HL-60 (cell line): ENCODE measurements around the gene TMEM100.
A peak's percentile ranks its signal among the peaks of the same experiment; 100 is the strongest.

ENCODE experiments used
- DNase-seq, 2 experiments: peaks; one replicate each; pipeline ENCODE4 v3.0.0-alpha.2; 2010 to 2020; ENCODE audit warnings: low read depth in 1 of 2, low spot score in 1 of 2
- H3K27ac ChIP-seq: fragments of 250-450 bp; sonication (Bioruptor Pico); replicated peaks from 2 replicates; pipeline ENCODE4 v1.5.1; 2020; ENCODE audit warnings: mild to moderate bottlenecking, moderate library complexity
- H3K27me3 ChIP-seq: fragments of 250-450 bp; sonication (Bioruptor Pico); 2 replicates; pipeline ENCODE4 v1.5.1; 2021; ENCODE audit warnings: mild to moderate bottlenecking, moderate library complexity; ENCODE audit not compliant: insufficient read depth, poor library complexity, severe bottlenecking
- H3K4me3 ChIP-seq: replicated peaks from 2 replicates; pipeline ENCODE4 v1.5.1; 2011; ENCODE audit warnings: mild to moderate bottlenecking, control low read depth, low read length; ENCODE audit not compliant: insufficient read depth
- GABPA ChIP-seq: IDR thresholded peaks from 2 replicates; pipeline ENCODE4 v1.6.1; 2012; ENCODE audit warnings: low read depth
- POLR2AphosphoS5 ChIP-seq: IDR thresholded peaks from 2 replicates; pipeline ENCODE4 v1.6.1; 2012; ENCODE audit warnings: low read depth
- REST ChIP-seq: IDR thresholded peaks from 2 replicates; pipeline ENCODE4 v1.6.1; 2012; ENCODE audit warnings: low read depth; ENCODE audit not compliant: insufficient replicate concordance
- SPI1 ChIP-seq: IDR thresholded peaks from 2 replicates; pipeline ENCODE4 v1.6.1; 2012; ENCODE audit warnings: low read depth, mild to moderate bottlenecking, borderline replicate concordance
- TF ChIP-seq, protein P1 (sequence below): IDR thresholded peaks from one replicate; pipeline ENCODE4 v1.5.1; 2011; ENCODE audit warnings: low read length, control low read depth, inconsistent platforms; ENCODE audit not compliant: insufficient read depth

Gene TMEM100

GRCh38 chr17:55717432-55717831 lies 5.2 kb downstream of the TMEM100 start:
- Histone ChIP-seq H3K27me3 (peaks cover under 1% of the 10 kb centered on the region), H3K4me3 (no peak overlapping the region), H3K27ac (no peak overlapping the region)
- TF ChIP-seq GABPA (no peak), POLR2AphosphoS5 (no peak)
- TF ChIP-seq, protein P1, sequence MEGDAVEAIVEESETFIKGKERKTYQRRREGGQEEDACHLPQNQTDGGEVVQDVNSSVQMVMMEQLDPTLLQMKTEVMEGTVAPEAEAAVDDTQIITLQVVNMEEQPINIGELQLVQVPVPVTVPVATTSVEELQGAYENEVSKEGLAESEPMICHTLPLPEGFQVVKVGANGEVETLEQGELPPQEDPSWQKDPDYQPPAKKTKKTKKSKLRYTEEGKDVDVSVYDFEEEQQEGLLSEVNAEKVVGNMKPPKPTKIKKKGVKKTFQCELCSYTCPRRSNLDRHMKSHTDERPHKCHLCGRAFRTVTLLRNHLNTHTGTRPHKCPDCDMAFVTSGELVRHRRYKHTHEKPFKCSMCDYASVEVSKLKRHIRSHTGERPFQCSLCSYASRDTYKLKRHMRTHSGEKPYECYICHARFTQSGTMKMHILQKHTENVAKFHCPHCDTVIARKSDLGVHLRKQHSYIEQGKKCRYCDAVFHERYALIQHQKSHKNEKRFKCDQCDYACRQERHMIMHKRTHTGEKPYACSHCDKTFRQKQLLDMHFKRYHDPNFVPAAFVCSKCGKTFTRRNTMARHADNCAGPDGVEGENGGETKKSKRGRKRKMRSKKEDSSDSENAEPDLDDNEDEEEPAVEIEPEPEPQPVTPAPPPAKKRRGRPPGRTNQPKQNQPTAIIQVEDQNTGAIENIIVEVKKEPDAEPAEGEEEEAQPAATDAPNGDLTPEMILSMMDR: no peak
- DNase-seq: no peak

GRCh38 chr17:55710829-55711496 lies 11.7 kb downstream of the TMEM100 start:
- TF ChIP-seq GABPA (no peak), POLR2AphosphoS5 (no peak), SPI1 (no peak), REST (no peak)
- TF ChIP-seq, protein P1: no peak
- no peak overlapping the region for H3K4me3 ChIP-seq
- no peak overlapping the region for H3K27ac ChIP-seq
- H3K27me3 ChIP-seq: no peaks in the 10 kb centered on the region
- DNase-seq: no peak

DNA sequence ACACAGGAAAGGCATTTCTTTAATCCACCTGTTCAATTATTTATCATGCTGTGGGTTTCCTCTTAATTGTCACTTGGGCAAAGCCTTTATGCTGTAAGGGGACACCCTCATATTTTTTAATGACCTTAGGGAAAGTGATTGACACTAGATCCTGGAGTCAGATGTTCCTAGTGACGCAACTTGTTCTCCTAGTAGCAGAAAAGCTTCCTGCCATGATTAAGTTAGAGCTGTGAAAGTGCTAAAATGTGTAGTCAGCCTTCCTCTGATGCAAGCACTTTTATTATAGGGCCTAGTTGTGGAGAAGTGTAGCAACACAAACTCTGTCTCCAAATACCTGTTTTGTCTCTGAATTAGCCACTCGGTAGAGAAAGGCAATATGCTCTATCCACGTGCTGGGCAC lies 12.3 kb downstream of the TMEM100 start:
- TF ChIP-seq REST (no peak), SPI1 (no peak), POLR2AphosphoS5 (no peak), GABPA (no peak)
- TF ChIP-seq, protein P1: no peak
- no peaks in the 10 kb centered on the region for H3K27me3 ChIP-seq
- no peak overlapping the region for H3K27ac ChIP-seq
- peak in 1 of 2 experiments; percentile 22 for DNase-seq
- H3K4me3 ChIP-seq: no peak overlapping the region

GRCh38 chr17:55709984-55710383 lies 12.7 kb downstream of the TMEM100 start:
- DNase-seq: no peak
- TF ChIP-seq GABPA: no peak
- no peak for TF ChIP-seq REST
- TF ChIP-seq, protein P1: no peak
- no peak for TF ChIP-seq SPI1
- Histone ChIP-seq H3K27me3 (no peaks in the 10 kb centered on the region), H3K27ac (no peak overlapping the region), H3K4me3 (no peak overlapping the region)
